H1 (cell line): ENCODE measurements around the gene APLN. TPM values are rescaled to one million over a fixed set of nuclear protein-coding genes. Genes with fewer than 3 reads are reported as not detected.

Experiments used
- CTCF ChIA-PET: fragments of 300-600 bp; sonication (Branson Sonifier 250); formaldehyde crosslinking; loops from one replicate; lab custom pipeline; 2021; ENCODE audit not compliant: partially characterized antibody; lab: Charles Lee
- POLR2A ChIA-PET: fragments of 300-600 bp; sonication (Branson Sonifier 250); formaldehyde crosslinking; loops from one replicate; lab custom pipeline; 2021; ENCODE audit warnings: inconsistent platforms; ENCODE audit not compliant: partially characterized antibody; lab: Charles Lee
- DNase-seq, 2 experiments: peaks; one replicate each; pipeline versions ENCODE4 v3.0.0 to v3.0.0-alpha.2; 2010 to 2022; ENCODE audit warnings: low spot score in 2 of 2, low read depth in 1 of 2, mixed read lengths in 1 of 2
- FAIRE-seq: peaks from 2 replicates; lab custom pipeline; 2011; peaks lifted over from hg19 to GRCh38; lab: Jason Lieb, UNC
- H2AFZ ChIP-seq: 2 replicates; pipeline ENCODE4 v1.8.1; 2012; ENCODE audit warnings: low read length, inconsistent platforms
- H2AK5ac ChIP-seq: 2 replicates; pipeline ENCODE4 v1.6.1; 2013; ENCODE audit warnings: low read depth, low read length
- H2BK120ac ChIP-seq: replicated peaks from 2 replicates; pipeline ENCODE3; 2013; ENCODE audit warnings: low read depth, low read length, inconsistent platforms
- H2BK12ac ChIP-seq: 2 replicates; pipeline ENCODE4 v1.6.1; 2013; ENCODE audit warnings: low read depth, low read length
- H2BK15ac ChIP-seq: 2 replicates; pipeline ENCODE4 v1.6.1; 2013; ENCODE audit warnings: low read length
- H2BK20ac ChIP-seq: 2 replicates; pipeline ENCODE4 v1.6.1; 2013; ENCODE audit warnings: low read length
- H2BK5ac ChIP-seq: 2 replicates; pipeline ENCODE4 v1.6.1; 2013; ENCODE audit warnings: low read depth, low read length
- H3K14ac ChIP-seq: 2 replicates; pipeline ENCODE4 v1.6.1; 2013; ENCODE audit warnings: inconsistent platforms; ENCODE audit not compliant: insufficient read length
- H3K18ac ChIP-seq: 2 replicates; pipeline ENCODE4 v1.6.1; 2013; ENCODE audit warnings: low read length; ENCODE audit errors: extremely low read depth
- H3K23ac ChIP-seq: 2 replicates; pipeline ENCODE4 v1.6.1; 2013; ENCODE audit warnings: inconsistent platforms; ENCODE audit not compliant: insufficient read length
- H3K23me2 ChIP-seq: 2 replicates; pipeline ENCODE4 v1.6.1; 2013; ENCODE audit warnings: low read depth, low read length
- H3K27ac ChIP-seq: 2 replicates; pipeline ENCODE4 v1.6.1; 2011; ENCODE audit warnings: low read depth, low read length, inconsistent platforms
- H3K27me3 ChIP-seq, 4 experiments: replicated peaks in 1 of 4; 1 replicate in 1 of 4; 2 replicates in 3 of 4; pipeline versions ENCODE4 v1.6.1 to v1.8.1; 2011 to 2013; ENCODE audit warnings: low read length in 3 of 4, mild to moderate bottlenecking in 3 of 4, inconsistent platforms in 2 of 4, mixed read lengths in 2 of 4, moderate library complexity in 1 of 4; ENCODE audit not compliant: control insufficient read depth in 3 of 4, insufficient read depth in 3 of 4; ENCODE audit errors: extremely low read depth in 1 of 4
- H3K36me3 ChIP-seq, 4 experiments: 2 replicates each; pipeline versions ENCODE4 v1.6.1 to v1.8.1; 2011 to 2013; ENCODE audit warnings: mild to moderate bottlenecking in 4 of 4, low read length in 3 of 4, moderate library complexity in 2 of 4, control low read depth in 1 of 4, inconsistent platforms in 1 of 4; ENCODE audit not compliant: insufficient read depth in 4 of 4, control insufficient read depth in 2 of 4
- H3K4ac ChIP-seq: replicated peaks from 2 replicates; pipeline ENCODE3; 2013; ENCODE audit warnings: low read length, low read depth, mixed read lengths, inconsistent platforms; ENCODE audit not compliant: insufficient read length
- H3K4me1 ChIP-seq, 4 experiments: replicated peaks in 1 of 4; 1 replicate in 1 of 4; 2 replicates in 3 of 4; pipeline versions ENCODE4 v1.6.1 to v1.8.1; 2011 to 2013; ENCODE audit warnings: low read length in 3 of 4, inconsistent platforms in 2 of 4, mixed read lengths in 1 of 4; ENCODE audit not compliant: insufficient read depth in 4 of 4, control insufficient read depth in 3 of 4
- H3K4me2 ChIP-seq, 2 experiments: 2 replicates each; pipeline versions ENCODE4 v1.6.1 to v1.8.1; 2011 to 2013; ENCODE audit warnings: low read depth in 2 of 2, low read length in 2 of 2, control low read depth in 1 of 2, inconsistent platforms in 1 of 2, mild to moderate bottlenecking in 1 of 2; ENCODE audit not compliant: insufficient read depth in 1 of 2
- H3K4me3 ChIP-seq, 4 experiments: fragments of 200-600, 300-600 bp in 1 of 4; sonication (generic), shearing (Covaris generic), sonication (Bioruptor Twin) in 1 of 4; 2 replicates each; pipeline versions ENCODE4 v1.5.1 to v1.8.1; 2011 to 2016; ENCODE audit warnings: low read length in 4 of 4, low read depth in 3 of 4, control low read depth in 2 of 4, inconsistent platforms in 2 of 4, mild to moderate bottlenecking in 2 of 4, mixed read lengths in 1 of 4, moderate library complexity in 1 of 4; ENCODE audit not compliant: insufficient read depth in 2 of 4; ENCODE audit errors: extremely low read depth in 1 of 4
- H3K56ac ChIP-seq: replicated peaks from 2 replicates; pipeline ENCODE3; 2013; ENCODE audit warnings: low read depth, mild to moderate bottlenecking, mixed read lengths, low read length, inconsistent platforms; ENCODE audit not compliant: insufficient read length
- H3K79me1 ChIP-seq: 2 replicates; pipeline ENCODE4 v1.6.1; 2013; ENCODE audit warnings: low read depth, low read length, control low read depth
- H3K79me2 ChIP-seq, 2 experiments: 2 replicates each; pipeline versions ENCODE4 v1.6.1 to v1.8.1; 2012 to 2013; ENCODE audit warnings: low read length in 2 of 2, mild to moderate bottlenecking in 2 of 2, inconsistent platforms in 1 of 2; ENCODE audit not compliant: insufficient read depth in 2 of 2, control insufficient read depth in 1 of 2
- H3K9ac ChIP-seq, 4 experiments: replicated peaks in 1 of 4; 1 replicate in 1 of 4; 2 replicates in 3 of 4; pipeline versions ENCODE4 v1.6.1 to v1.8.1; 2011 to 2013; ENCODE audit warnings: low read depth in 3 of 4, low read length in 3 of 4, control low read depth in 2 of 4, mild to moderate bottlenecking in 2 of 4, moderate library complexity in 2 of 4, inconsistent platforms in 1 of 4; ENCODE audit errors: extremely low read depth in 1 of 4
- H3K9me3 ChIP-seq, 2 experiments: 2 replicates each; pipeline versions ENCODE4 v1.6.1 to v1.8.1; 2012 to 2013; ENCODE audit warnings: mild to moderate bottlenecking in 2 of 2, moderate library complexity in 2 of 2, control low read depth in 1 of 2, inconsistent platforms in 1 of 2, low read depth in 1 of 2, low read length in 1 of 2, mixed read lengths in 1 of 2; ENCODE audit not compliant: insufficient read depth in 2 of 2
- H4K20me1 ChIP-seq, 2 experiments: replicated peaks in 1 of 2; 2 replicates each; pipeline versions ENCODE3 to v1.8.1; 2011 to 2013; ENCODE audit warnings: inconsistent platforms in 2 of 2, low read length in 2 of 2, mild to moderate bottlenecking in 1 of 2; ENCODE audit not compliant: insufficient read depth in 2 of 2, control insufficient read depth in 1 of 2
- H4K5ac ChIP-seq: 2 replicates; pipeline ENCODE4 v1.6.1; 2013; ENCODE audit warnings: low read length, low read depth, mixed read lengths, inconsistent platforms; ENCODE audit not compliant: insufficient read length
- H4K8ac ChIP-seq: 2 replicates; pipeline ENCODE4 v1.8.0; 2013; ENCODE audit warnings: mild to moderate bottlenecking, moderate library complexity, low read length, inconsistent platforms; ENCODE audit not compliant: insufficient read depth; ENCODE audit errors: extremely low read depth
- H4K91ac ChIP-seq: replicated peaks from 2 replicates; pipeline ENCODE3; 2013; ENCODE audit warnings: low read length, mixed read lengths, inconsistent platforms; ENCODE audit not compliant: insufficient read length
- CBX8 ChIP-seq: fragments of 300-800, 300-1000 bp; sonication (generic); IDR thresholded peaks from 2 replicates; pipeline ENCODE4 v1.7.1; 2016; ENCODE audit warnings: low read depth, low read length, borderline replicate concordance
- JUN ChIP-seq: IDR thresholded peaks from 2 replicates; pipeline ENCODE4 v1.6.1; 2011; ENCODE audit warnings: low read depth, mild to moderate bottlenecking, improper control_type of control experiment, low read length
- JUND ChIP-seq: IDR thresholded peaks from 2 replicates; pipeline ENCODE4 v1.6.1; 2011; ENCODE audit warnings: mild to moderate bottlenecking, improper control_type of control experiment, low read length
- KDM5A ChIP-seq: fragments of 200-600 bp; IDR thresholded peaks from 2 replicates; pipeline ENCODE4 v1.7.1; 2012; ENCODE audit warnings: mild to moderate bottlenecking, low read length, inconsistent platforms, mixed read lengths
- WGBS, 2 experiments: shearing (Covaris generic) in 1 of 2; methylation state at CpG; one replicate each; pipeline versions ENCODE4 v1.1.6 to v1.1.7; 2013 to 2015; ENCODE audit warnings: low lambda C conversion rate in 2 of 2, mixed read lengths in 2 of 2, inconsistent platforms in 1 of 2, low coverage in 1 of 2, missing lambda C conversion rate in 1 of 2; ENCODE audit not compliant: insufficient replicate concordance in 2 of 2, insufficient coverage in 1 of 2, insufficient read length in 1 of 2; ENCODE audit errors: extremely low coverage in 1 of 2, missing lambda C conversion rate in 1 of 2; 5-methylcytosine and 5-hydroxymethylcytosine counted together
- polyA plus RNA-seq, 7 experiments: library from polyadenylated mRNA; depleted of rRNA in 3 of 7; stranded (reverse) in 5 of 7; unstranded in 2 of 7; fragments of >200 nt in 5 of 7; fragments of 200-250 nt in 2 of 7; gene quantifications; 1 replicate in 5 of 7; 2 replicates in 1 of 7; 4 replicates in 1 of 7; pipeline versions ENCODE4 v1.2.1 to v1.2.3, GENCODE V29; 2011 to 2013; ENCODE audit warnings: missing spikeins in 2 of 7, mixed read lengths in 2 of 7
- total RNA-seq: library from RNA; stranded (reverse); fragmentation: NEBNext Ultra II Directional; extraction: Animal tissue kit (Norgen Biotek cat#: 25700); gene quantifications from 2 replicates; pipeline ENCODE4 v1.2.1, GENCODE V29; 2021
- TF ChIP-seq, protein P1 (sequence below): IDR thresholded peaks from 2 replicates; pipeline ENCODE4 v1.6.1; 2012; ENCODE audit warnings: low read length, inconsistent platforms

The APLN gene
- total and polyA plus RNA-seq, 2 of the 8 experiments (the other 6 are each of a cell fraction or from before 2014, with no cell fraction given) = 1.1 to 1.8 TPM

GRCh38 chrX:129665916-129666644 lies 11.3 kb upstream of the APLN start:
- Histone ChIP-seq H2AFZ (no peak overlapping the region), H3K36me3 (no peaks in the 10 kb centered on the region), H3K4me1 (peaks cover 0 to 2% (median 0%) of the 10 kb centered on the region in 4 experiments; a peak in 4 of 7 replicates), H3K14ac (no peak overlapping the region), H3K9ac (no peak overlapping the region), H2BK12ac (no peak overlapping the region), H4K8ac (no peak overlapping the region), H4K5ac (no peak overlapping the region), H3K79me1 (no peaks in the 10 kb centered on the region), H3K18ac (no peak overlapping the region), H2AK5ac (no peak overlapping the region), H3K23ac (no peak overlapping the region), H2BK15ac (no peak overlapping the region), H2BK120ac (no peak overlapping the region), H3K23me2 (no peaks in the 10 kb centered on the region), H4K91ac (no peak overlapping the region), H3K27me3 (no peaks in the 10 kb centered on the region), H2BK20ac (no peak overlapping the region), H3K4me3 (no peak overlapping the region), H3K56ac (no peak overlapping the region), H3K79me2 (no peaks in the 10 kb centered on the region), H2BK5ac (no peak overlapping the region), H3K4me2 (no peak overlapping the region; a peak in 1 of 4 replicates), H4K20me1 (no peaks in the 10 kb centered on the region), H3K27ac (no peak overlapping the region), H3K4ac (no peak overlapping the region), H3K9me3 (no peaks in the 10 kb centered on the region)
- CTCF ChIA-PET = interaction anchor here (1.1 to 2.1 kb wide), 3 partner anchors 11 to 27 kb away, joined by 3 to 6 read pairs (median 6); partner anchors contain the start of gene APLN
- FAIRE-seq = peak; percentile 39
- no peak for DNase-seq
- no peak for TF ChIP-seq KDM5A
- TF ChIP-seq JUND = peak; percentile 60; the same call in 1 of the 2 replicates
- TF ChIP-seq CBX8 = no peak
- TF ChIP-seq, protein P1, sequence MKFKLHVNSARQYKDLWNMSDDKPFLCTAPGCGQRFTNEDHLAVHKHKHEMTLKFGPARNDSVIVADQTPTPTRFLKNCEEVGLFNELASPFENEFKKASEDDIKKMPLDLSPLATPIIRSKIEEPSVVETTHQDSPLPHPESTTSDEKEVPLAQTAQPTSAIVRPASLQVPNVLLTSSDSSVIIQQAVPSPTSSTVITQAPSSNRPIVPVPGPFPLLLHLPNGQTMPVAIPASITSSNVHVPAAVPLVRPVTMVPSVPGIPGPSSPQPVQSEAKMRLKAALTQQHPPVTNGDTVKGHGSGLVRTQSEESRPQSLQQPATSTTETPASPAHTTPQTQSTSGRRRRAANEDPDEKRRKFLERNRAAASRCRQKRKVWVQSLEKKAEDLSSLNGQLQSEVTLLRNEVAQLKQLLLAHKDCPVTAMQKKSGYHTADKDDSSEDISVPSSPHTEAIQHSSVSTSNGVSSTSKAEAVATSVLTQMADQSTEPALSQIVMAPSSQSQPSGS = no peak
- 0 out of 2 replicates have a peak, but pooled peaks have one; percentile 14 for TF ChIP-seq JUN
- POLR2A ChIA-PET = interaction anchor here (0.7 kb wide), 1 partner anchor 11 kb away, joined by 4 read pairs; the partner anchor contains the start of gene APLN
- WGBS, 2 experiments = 30% methylated on average over 3 of the region's 7 CpGs; no CpG with 5 or more reads in 1 of the 2 experiments
